Stimulated activated CD8-positive, alpha-beta memory T cell treated with anti-CD3 and anti-CD28 coated beads, Interleukin-15, amount 100 ng/mL, for 4 hours (primary cell): ENCODE measurements around the gene MORN1.

ENCODE experiments used
- DNase-seq, 2 donors: peaks; one replicate each; pipeline ENCODE4 v3.0.0-alpha.2; 2020; ENCODE audit warnings: low read depth in 2 of 2

MORN1 gene

DNA sequence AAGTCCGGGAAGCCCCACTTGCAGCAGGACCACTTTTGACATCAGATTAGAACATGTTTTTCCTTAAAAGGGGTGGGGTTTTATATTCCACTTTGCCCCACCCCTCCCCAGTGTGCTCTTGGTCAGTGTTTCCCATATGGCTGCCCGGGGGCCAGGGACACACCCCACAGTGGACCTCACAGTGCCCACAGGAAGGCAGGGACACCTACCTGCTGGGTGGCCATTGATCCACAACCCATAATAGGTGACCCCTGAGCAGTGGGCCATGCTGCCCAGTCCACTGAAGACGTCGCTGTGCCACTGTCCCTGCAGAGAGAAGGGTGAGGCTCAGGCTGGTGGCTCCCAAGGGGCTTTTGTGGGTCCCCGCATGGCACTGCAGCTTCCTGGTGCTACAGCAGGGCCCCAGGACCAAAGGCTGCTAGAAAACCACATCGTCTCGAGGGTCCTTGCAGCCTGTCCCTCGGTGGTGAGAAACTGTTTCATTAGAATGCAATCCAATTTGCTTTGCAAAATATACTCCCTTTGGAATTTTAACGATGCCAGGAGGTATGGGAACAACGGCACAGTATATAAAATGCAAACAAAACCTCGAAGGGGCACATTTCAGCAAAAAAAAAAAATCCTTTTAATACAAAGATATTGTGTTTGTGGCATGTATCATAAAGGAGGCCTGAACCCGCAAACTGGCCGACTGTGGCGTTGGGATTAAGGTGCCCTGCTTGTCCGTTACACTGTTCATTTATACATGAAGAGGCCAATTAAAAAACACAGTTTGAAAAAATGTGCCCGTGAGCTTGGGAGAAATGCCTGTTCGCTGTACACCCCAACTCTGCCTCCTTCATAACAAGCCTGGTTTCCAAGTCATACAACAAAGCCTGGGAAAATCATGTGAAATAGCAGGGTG is 16.9 kb downstream of the MORN1 start:
- no peak for DNase-seq

- DNase-seq, result no peak
These were observed 17.7 kb downstream of the MORN1 start for GRCh38 chr1:2373551-2374251.

DNA sequence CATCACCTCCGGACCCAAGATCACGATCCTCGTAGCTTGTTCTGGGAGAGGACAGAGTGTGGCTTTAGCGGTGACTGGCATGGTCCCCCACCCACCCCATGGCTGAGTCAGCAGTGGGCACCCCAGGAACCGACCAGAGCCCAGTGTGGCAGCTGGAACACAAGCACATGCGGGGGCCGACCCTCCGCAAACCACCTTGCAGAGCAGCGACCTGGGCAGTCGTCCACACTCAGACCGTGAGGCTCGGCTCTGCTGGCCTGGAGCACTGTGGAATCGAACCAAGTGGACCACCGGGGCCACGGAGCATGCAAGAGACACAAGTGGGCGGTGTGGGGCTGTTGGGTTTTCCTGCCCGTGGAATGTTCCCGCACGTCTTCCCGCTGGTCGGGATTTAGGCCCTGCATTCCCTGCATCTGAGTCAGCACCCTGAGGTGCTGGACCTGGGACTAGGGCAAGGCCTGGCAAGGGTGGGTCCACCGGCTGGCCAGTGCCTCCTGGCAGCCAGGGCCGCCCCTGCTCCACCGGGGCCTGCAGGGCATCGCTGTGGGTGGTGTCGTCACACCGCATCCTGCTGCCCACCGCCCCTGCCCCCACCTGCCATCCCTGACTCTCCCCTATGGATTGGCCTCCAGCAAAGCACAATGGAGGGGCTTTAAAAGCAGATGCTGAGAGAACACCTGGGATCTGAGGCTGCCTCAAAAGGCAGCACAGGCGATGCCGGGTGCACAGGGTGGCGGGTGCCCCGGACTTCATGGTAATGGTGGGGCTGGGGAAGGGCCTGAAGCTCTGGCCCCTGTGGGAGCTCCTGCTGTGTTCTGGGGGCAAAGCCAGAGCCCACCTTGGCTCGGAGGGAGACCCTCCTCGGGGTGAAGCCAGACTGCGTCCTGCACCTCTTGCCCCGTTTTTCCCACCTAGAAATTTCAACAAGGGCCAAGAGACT is 18.5 kb downstream of the MORN1 start:
- DNase-seq, result no peak

DNA sequence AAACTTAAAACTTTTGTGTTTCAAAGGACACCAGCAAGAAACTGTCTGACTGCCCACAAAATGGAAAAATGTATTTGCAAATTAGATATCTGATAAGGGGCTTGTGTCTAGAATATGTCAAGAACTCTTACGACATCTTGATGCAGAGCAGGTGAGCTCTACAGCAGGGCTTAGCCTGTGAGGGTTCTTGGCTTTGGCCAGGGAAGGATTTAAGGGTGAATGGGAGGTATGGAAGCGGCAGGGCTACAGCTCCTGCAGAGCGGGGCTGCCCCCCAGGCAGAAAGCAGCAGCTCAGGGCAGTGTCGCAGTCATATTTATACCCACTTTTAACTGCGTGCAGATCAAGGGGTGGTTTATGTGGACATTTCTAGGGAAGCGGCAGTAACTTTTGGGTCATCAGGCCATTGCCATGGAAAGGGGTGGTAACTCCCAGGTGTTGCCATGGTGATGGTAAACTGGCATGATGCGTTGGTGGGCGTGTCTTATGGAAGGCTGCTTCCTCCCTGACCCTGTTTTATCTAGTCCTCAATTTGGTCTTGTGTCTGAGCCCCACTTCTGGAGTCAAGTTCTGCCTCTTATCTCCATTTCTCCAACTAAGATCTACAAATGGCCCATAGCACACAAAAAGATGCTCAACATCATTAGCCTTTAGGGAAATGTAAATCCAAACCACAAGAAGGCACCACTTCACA is 23.2 kb downstream of the MORN1 start:
- no peak for DNase-seq

DNA sequence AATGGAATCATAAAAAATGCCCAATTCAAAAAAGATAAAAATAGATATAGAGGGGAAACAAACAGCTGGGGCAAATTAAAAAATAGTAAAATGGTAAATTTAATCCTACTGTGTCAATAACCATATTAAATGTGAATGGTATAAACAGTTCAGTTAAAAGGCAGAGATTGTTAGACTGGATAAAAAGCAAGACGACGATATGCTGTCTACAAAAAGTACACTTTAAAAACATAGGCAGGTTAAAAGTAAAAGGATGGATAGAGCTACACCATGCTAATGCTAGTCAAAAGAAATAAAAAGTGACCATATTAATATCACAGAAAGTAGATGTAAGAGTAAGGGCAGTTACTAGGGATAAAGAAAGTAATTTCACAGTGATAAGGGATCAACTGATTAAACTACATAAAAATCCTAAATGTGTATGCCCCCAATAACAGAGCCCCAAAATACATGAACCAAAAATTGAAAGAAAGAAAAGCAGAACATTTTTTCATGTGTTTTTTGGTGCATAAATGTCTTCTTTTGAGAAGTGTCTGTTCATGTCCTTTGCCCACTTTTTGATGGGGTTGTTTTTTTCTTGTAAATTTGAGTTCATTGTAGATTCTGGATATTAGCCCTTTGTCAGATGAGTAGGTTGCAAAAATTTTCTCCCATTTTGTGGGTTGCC is 27.4 kb downstream of the MORN1 start:
- no peak for DNase-seq

DNA sequence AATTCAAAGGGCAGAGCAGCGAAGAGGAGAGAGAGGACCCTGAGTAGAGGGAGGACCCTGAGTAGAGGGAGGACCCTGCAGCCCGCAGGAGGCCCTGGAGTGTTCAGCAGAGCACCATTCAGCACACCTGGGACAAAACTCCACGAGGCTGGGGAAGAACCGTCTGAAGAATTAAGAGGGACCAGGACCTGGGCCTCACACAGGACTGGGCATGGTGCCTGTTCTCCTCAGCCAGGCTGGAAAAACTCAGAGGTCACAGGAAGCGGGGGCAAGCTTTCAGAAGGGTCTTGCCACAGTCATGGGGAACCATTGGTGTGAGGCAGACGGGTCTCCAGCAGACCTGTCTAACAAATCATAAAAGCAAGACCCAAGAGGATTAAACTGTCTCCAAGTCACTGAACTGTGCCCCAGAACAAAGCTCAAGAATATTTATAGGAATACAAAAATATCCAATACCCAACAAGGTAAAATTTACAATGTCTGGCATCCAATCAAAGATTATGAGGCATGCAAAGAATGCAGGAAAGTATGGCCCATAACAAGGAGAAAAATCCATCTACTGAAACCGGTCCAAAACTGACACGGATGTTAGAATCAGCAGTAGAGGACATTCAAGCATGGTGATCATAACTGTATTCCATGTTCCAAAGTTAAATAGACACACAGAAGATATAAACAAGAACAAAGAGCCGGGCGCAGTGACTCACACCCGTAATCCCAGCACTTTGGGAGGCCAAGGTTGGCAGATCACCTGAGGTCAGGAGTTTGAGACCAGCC is 30.6 kb downstream of the MORN1 start:
- no peak for DNase-seq

- no peak for DNase-seq
These were observed 32.4 kb downstream of the MORN1 start for GRCh38 chr1:2358651-2359640.

DNA sequence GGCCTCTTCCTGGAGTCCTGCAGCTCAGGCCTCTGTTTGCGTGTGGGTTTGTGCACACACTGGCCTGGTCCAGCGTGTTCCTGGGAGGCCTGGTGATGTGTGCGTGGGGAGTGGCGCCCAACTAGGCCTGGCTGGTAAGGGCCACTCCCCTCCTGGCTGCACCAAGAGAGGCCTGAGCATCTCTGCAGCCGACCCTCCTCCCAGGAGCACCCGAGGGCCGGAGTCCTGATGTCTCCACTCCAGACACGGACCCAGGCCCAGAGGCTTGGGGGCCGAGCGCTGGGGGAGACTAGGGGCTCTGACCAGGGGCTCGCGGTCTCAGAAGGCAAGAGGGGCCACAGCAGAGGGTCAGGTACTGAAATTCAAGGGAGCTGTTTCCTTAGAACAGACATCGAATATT is 33.3 kb downstream of the MORN1 start:
- no peak for DNase-seq

DNA sequence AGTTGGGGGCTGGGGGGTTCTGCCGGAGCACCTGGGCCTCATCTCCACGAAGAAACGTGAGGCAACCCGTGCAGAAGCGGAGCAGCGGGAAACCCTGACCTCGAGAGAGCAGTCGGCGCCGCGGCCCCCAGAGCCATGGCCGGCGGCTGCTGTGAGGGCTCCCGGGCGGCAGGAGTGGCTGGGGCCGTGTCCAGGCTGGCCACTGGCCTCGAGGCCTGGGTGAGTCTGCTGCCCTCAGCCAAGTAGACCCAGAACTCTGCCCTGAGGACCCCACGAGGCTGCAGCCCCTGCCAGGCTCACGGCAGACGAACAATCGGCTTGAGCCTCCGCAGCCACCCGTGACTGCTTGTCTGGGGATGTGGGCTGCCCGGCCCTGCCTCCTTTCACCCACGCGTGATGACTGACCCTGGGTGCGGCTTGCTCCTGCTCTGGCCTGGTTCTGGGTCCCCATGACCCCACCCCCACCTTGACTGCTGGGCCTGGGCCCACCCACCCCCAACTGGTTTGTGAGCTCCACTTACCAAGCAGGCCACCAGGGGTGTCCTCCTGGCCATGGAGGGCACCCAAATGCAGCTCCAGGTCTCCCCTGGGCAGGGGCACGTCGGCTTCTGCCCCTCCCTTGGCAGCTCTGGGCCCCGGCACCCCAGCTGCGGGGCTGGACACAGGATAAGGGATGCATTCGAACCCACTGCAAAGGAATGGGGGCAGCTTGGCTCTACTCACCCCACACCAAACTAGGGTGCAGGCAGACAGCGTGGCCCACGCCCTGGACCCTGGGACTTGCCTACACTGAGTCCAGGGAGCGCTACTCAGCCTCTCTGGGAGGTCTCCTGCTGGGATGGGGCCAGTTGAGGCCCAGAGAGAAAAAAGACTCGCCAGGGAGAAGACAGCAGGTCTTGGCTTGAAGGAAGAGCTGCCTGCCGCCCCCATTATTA is 34.2 kb downstream of the MORN1 start:
- DNase-seq, result no peak

GRCh38 chr1:2356401-2356800 is 35.0 kb downstream of the MORN1 start:
- no peak for DNase-seq

DNA sequence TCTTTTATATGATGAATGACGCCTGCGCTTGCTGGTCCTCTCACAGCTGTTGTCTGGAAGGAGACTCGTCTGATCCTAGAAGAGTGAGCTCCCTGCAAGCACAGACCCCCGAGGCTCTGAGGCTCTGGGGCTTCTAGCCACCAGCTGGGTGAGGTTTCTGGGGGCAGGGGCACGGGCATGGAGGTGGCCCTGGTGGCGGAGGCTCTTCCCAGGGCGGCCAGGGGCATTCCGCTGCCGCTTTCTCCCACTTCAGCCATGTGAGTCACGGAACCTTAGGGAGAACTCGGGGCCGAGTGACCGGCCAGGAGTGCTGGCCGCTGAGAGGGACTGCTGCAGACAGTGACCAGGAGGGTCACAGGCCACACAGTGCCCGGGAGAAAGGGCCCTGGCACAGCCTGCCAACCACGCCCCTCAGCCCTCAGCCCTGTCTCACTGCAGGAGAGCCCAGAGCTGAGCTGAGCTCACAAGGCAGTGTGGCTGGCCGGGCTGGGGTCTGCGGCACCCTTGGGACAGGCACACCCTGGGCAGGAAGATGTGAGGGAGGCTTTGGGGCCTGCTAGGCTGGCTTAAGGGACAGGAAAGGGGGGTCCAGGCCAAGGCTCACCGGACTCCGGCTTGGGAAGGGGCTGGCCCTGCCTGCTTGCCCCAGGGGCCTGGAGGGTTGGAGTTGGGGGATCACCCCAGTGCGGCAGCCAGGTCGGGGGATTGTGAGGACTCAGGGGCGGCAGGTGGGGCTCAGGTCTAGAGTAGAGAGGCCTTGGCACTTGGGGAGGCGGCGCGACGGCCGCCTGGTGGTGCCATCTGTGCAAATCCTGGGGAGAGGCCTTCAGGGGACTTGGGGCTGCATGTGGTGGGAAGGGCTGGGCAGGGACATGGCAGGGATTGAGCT is 35.7 kb downstream of the MORN1 start:
- DNase-seq, result no peak

GRCh38 chr1:2354511-2355372 is 36.6 kb downstream of the MORN1 start:
- no peak for DNase-seq

- DNase-seq, result no peak
These were observed 37.6 kb downstream of the MORN1 start for GRCh38 chr1:2353551-2354438.

DNA sequence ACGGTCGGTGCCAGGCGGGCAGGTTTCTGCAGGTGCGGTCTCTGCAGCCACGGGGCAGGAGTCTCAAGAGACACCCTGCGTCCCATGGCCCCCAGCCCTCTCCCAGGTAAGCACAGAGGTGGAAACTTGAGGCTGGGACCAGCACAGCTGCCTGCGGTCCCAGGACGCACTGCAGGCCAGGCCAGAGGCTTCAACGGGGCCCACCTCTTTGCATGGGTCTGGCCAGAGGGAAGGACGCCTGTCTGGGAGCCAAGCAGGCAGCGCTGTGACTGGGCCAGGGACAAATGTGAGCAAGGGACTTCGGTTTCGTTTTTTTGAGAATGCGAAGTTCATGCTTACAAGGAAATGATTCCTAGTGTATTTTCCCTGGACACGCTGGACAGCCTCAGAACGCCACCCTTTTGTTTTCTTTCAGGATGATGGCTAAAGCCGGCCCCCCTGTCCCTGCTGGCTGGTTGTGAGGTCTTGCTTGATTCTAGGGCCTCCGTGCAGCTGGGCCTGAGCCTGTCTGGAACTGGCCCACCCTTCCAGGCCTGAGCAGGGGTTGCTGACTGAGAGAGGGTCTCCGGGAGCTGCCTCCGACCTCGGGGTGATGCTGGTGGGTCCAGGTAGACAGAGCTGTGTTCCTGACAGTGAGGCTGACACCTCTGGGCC is 38.3 kb downstream of the MORN1 start:
- no peak for DNase-seq
